Keratinocyte (primary cell): ENCODE results near the gene CCDC92B.

Experiments
- EZH2 ChIP-seq: IDR thresholded peaks from one replicate; pipeline ENCODE4 v1.6.1; 2012; ENCODE audit warnings: inconsistent platforms, mild to moderate bottlenecking, low read length, moderate library complexity
- TF ChIP-seq, protein P1 (sequence below), 3 experiments: IDR thresholded peaks in 1 of 3; conservative IDR thresholded peaks in 1 of 3; optimal IDR thresholded peaks in 1 of 3; 2 replicates in 2 of 3; 3 replicates in 1 of 3; pipeline versions ENCODE3 to v1.5.1; 2011; ENCODE audit warnings: low read length in 3 of 3, mild to moderate bottlenecking in 3 of 3, moderate library complexity in 2 of 3, control low read depth in 1 of 3, inconsistent platforms in 1 of 3; ENCODE audit not compliant: insufficient read depth in 2 of 3; ENCODE audit errors: extremely low read depth in 1 of 3

- TF ChIP-seq, protein P1, sequence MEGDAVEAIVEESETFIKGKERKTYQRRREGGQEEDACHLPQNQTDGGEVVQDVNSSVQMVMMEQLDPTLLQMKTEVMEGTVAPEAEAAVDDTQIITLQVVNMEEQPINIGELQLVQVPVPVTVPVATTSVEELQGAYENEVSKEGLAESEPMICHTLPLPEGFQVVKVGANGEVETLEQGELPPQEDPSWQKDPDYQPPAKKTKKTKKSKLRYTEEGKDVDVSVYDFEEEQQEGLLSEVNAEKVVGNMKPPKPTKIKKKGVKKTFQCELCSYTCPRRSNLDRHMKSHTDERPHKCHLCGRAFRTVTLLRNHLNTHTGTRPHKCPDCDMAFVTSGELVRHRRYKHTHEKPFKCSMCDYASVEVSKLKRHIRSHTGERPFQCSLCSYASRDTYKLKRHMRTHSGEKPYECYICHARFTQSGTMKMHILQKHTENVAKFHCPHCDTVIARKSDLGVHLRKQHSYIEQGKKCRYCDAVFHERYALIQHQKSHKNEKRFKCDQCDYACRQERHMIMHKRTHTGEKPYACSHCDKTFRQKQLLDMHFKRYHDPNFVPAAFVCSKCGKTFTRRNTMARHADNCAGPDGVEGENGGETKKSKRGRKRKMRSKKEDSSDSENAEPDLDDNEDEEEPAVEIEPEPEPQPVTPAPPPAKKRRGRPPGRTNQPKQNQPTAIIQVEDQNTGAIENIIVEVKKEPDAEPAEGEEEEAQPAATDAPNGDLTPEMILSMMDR (optimal IDR thresholded peaks at IDR 0.05 in 1 of 3, IDR thresholded peaks at IDR 0.05 in 1 of 3, conservative IDR thresholded peaks at IDR 0.05 in 1 of 3; ENCODE audit: extremely low read depth in 1 of 3, insufficient read depth in 2 of 3, low read length in 3 of 3), result no peak
- TF ChIP-seq EZH2, result no peak
Observed at GRCh38 chr17:2695243-2695960, 54.0 kb downstream of the CCDC92B start.
